GM12878 (cell line): Measurements from ENCODE around the gene EIF2S2.
"Not testable (repeated sequence)": the region's sequence is repeated elsewhere in the genome, so short reads cannot be mapped to it uniquely, and the experiment has no call there.

ENCODE experiments used
- ATF3 ChIP-seq: IDR thresholded peaks from 2 replicates; pipeline ENCODE4 v1.6.1; 2011; ENCODE audit warnings: low read depth, mild to moderate bottlenecking, low read length, moderate library complexity, borderline replicate concordance; ENCODE audit errors: extremely low read depth
- CTCF ChIP-seq, 3 experiments: IDR thresholded peaks in 2 of 3; conservative IDR thresholded peaks in 1 of 3; 2 replicates each; pipeline ENCODE4 v1.5.1; 2011; ENCODE audit warnings: low read depth in 3 of 3, low read length in 3 of 3, mild to moderate bottlenecking in 3 of 3, control low read depth in 2 of 3, moderate library complexity in 2 of 3, inconsistent platforms in 1 of 3, mixed read lengths in 1 of 3; ENCODE audit not compliant: control insufficient read depth in 2 of 3, insufficient read depth in 1 of 3; ENCODE audit errors: extremely low read depth in 1 of 3
- MAX ChIP-seq: IDR thresholded peaks from 2 replicates; pipeline ENCODE4 v1.6.1; 2012; ENCODE audit warnings: low read depth, low read length, improper control_type of control experiment
- STAT1 ChIP-seq: fragments of 450-650 bp; conservative IDR thresholded peaks from 2 replicates; pipeline ENCODE4 v1.6.1; 2014; ENCODE audit warnings: antibody characterized with exemption, mild to moderate bottlenecking
- TAF1 ChIP-seq: IDR thresholded peaks from 2 replicates; pipeline ENCODE4 v1.6.1; 2011; ENCODE audit warnings: mild to moderate bottlenecking, low read depth, low read length, borderline replicate concordance
- YY1 ChIP-seq: IDR thresholded peaks from 2 replicates; pipeline ENCODE4 v1.6.1; 2011; ENCODE audit warnings: low read depth, mild to moderate bottlenecking, low read length

GRCh38 chr20:34157697-34158096 is 45.7 kb upstream of the EIF2S2 start:
- not testable (repeated sequence) for TF ChIP-seq ATF3; MAX; TAF1; STAT1; YY1; CTCF (IDR thresholded peaks at IDR 0.05 in 2 of 3, conservative IDR thresholded peaks at IDR 0.05 in 1 of 3; ENCODE audit: control insufficient read depth in 2 of 3, extremely low read depth in 1 of 3, insufficient read depth in 1 of 3, low read depth in 3 of 3, low read length in 3 of 3)
